ENCODE data around the gene ZNF786. TPM values are rescaled to one million over a fixed set of nuclear protein-coding genes. Genes with fewer than 3 reads are reported as not detected.

ZNF786 gene
- total RNA-seq, 2 donors from 2014 or later = 3.1 to 3.7 TPM

GRCh38 chr7:149027611-149028345, 62.7 kb downstream of the ZNF786 start:
- no peak for TF ChIP-seq CTCF (IDR thresholded peaks at IDR 0.05)
- no peak for DNase-seq (ENCODE audit: low spot score)
- Histone ChIP-seq H3K36me3 (no peaks in the 10 kb centered on the region), H3K27me3 (no peaks in the 10 kb centered on the region), H3K27ac (peak overlapping the region; percentile 84 to 88), H3K9me3 (no peaks in the 10 kb centered on the region), H3K4me3 (peak overlapping the region; percentile 79 to 95), H3K4me1 (peaks cover 2 to 32% of the 10 kb centered on the region in 2 donors)

DNA sequence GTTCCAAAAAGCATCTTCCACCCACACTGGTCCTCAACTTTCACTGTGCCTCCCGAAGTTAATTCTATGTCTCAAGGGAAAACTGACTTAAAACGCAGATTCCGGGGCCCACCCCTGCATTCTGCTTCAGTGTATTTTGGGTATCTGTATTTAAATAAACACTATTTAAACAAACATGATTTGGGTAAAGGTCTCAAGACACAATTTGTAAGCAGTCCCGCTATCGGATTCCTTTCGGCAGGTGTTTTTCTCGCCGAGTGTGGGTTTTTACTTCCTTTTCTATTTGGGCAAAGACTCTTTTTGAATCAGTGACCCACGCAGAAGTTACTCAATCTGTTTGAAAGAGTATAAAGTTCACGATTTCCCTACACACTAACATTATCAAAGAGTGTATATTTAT, 63.5 kb downstream of the ZNF786 start:
- H3K36me3 ChIP-seq = no peaks in the 10 kb centered on the region
- H3K4me1 ChIP-seq = peaks cover 2 to 32% of the 10 kb centered on the region in 2 donors
- TF ChIP-seq CTCF (IDR thresholded peaks at IDR 0.05) = no peak
- no peak for DNase-seq (ENCODE audit: low spot score)
- peak overlapping the region; percentile 79 to 95 for H3K4me3 ChIP-seq
- H3K27ac ChIP-seq = no peak overlapping the region
- no peaks in the 10 kb centered on the region for H3K9me3 ChIP-seq
- H3K27me3 ChIP-seq = no peaks in the 10 kb centered on the region

DNA sequence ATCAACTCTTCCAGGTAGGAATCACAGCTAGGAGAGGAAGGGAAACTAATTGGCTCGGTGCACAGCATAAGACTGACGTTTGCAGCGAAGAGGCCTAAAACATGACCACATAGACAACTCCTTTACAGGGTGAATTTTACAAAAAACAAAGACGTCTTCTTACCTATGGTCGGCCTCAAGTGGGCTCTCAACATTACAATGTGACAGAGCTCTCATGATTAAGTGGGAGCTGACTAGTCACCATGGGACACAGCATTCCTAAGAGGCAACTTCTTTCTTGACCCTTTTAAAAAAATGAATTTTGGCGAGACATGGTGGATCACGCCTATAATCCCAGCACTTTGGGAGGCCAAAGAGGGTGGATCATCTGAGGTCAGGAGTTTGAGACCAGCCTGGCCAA, 66.9 kb downstream of the ZNF786 start:
- Histone ChIP-seq H3K27ac (no peak overlapping the region), H3K27me3 (no peaks in the 10 kb centered on the region), H3K4me3 (no peak overlapping the region), H3K4me1 (peaks cover 2 to 25% of the 10 kb centered on the region in 2 donors), H3K9me3 (no peaks in the 10 kb centered on the region), H3K36me3 (peaks cover 18% of the 10 kb centered on the region)
- TF ChIP-seq CTCF (IDR thresholded peaks at IDR 0.05) = no peak
- DNase-seq (ENCODE audit: low spot score) = no peak

DNA sequence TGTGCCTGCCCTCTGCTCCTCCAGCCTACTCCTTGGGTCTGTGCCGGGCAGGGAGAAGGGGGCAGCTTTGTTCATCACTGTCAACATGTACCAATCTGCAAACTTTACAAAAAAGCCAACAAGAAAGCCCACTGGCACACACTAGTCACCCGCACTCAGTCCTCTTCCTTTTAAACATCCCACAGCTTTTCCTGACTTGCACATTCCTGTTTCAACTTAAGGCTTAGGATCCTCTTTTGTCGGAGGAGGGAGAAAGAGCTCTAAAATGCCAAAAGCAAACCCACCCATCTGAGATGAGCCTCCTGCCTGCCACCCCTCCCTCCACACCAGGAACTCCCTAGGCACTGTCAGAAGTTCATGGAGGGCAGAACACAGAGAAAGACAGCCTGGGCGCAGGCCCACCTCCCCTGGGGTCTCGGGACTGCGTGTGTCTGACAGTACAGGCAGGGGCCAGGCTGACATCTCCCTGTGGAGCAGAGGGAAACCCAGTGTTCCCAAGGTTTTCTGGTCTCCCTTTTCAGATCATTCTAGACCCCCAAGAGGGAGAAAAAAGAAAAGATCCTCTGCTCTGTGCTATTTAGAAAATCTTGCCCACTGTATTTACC, 67.7 kb downstream of the ZNF786 start:
- no peak for TF ChIP-seq CTCF (IDR thresholded peaks at IDR 0.05)
- no peak for DNase-seq (ENCODE audit: low spot score)
- H3K36me3 ChIP-seq = peaks cover 26% of the 10 kb centered on the region
- H3K4me3 ChIP-seq = no peak overlapping the region
- H3K27me3 ChIP-seq = no peaks in the 10 kb centered on the region
- H3K4me1 ChIP-seq = peaks cover 2 to 25% of the 10 kb centered on the region in 2 donors
- no peaks in the 10 kb centered on the region for H3K9me3 ChIP-seq
- no peak overlapping the region for H3K27ac ChIP-seq

DNA sequence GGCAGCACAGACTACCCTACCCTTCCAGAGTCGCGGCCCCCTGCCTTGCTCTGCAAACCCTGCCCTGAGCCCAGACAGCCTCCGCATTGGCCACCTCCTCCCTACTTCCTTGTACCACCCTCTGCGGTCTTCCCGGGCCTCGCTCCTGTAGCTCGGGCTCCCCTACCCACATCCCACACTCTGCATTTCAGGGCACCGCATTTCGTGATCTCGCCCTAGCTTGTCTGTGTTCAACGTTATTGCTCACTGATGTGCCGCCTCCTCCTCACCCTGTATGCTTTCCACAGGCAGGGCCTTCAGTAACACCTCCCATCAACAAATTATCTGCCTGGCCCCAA, 68.8 kb downstream of the ZNF786 start:
- DNase-seq (ENCODE audit: low spot score) = no peak
- Histone ChIP-seq H3K9me3 (no peaks in the 10 kb centered on the region), H3K27me3 (no peaks in the 10 kb centered on the region), H3K4me1 (peaks cover 0 to 15% of the 10 kb centered on the region in 2 donors), H3K36me3 (peaks cover 35% of the 10 kb centered on the region), H3K4me3 (no peak overlapping the region), H3K27ac (no peak overlapping the region)
- TF ChIP-seq CTCF (IDR thresholded peaks at IDR 0.05) = no peak
